NT2/D1 (cell line): Measurements from ENCODE around the gene ASCC2.

Source experiments
- DNase-seq: peaks from one replicate; pipeline ENCODE4 v3.0.0-alpha.2; 2011; ENCODE audit warnings: low read depth, low spot score
- H3K27me3 ChIP-seq: 2 replicates; pipeline ENCODE4 v1.6.0; 2011; ENCODE audit warnings: mild to moderate bottlenecking; ENCODE audit not compliant: insufficient read length, insufficient read depth
- H3K36me3 ChIP-seq: 2 replicates; pipeline ENCODE4 v1.6.1; 2011; ENCODE audit warnings: mild to moderate bottlenecking, low read length, mixed read lengths; ENCODE audit not compliant: insufficient read depth, insufficient read length
- H3K4me1 ChIP-seq: 2 replicates; pipeline ENCODE4 v1.5.1; 2011; ENCODE audit not compliant: insufficient read depth, insufficient read length
- H3K4me3 ChIP-seq: 2 replicates; pipeline ENCODE4 v1.5.1; 2011; ENCODE audit warnings: low read depth; ENCODE audit not compliant: insufficient read length
- H3K9ac ChIP-seq: 2 replicates; pipeline ENCODE4 v1.6.0; 2011; ENCODE audit warnings: low read depth; ENCODE audit not compliant: insufficient read length
- H3K9me3 ChIP-seq: 2 replicates; pipeline ENCODE4 v1.5.1; 2011; ENCODE audit warnings: mild to moderate bottlenecking, low read length; ENCODE audit not compliant: insufficient read depth
- SUZ12 ChIP-seq: IDR thresholded peaks from 2 replicates; pipeline ENCODE4 v1.6.1; 2011; ENCODE audit not compliant: insufficient read length, insufficient read depth; ENCODE audit errors: extremely low read depth
- YY1 ChIP-seq: IDR thresholded peaks from 2 replicates; pipeline ENCODE4 v1.6.1; 2011; ENCODE audit not compliant: insufficient read length, insufficient read depth
- ZNF274 ChIP-seq: IDR thresholded peaks from 2 replicates; pipeline ENCODE4 v1.6.1; 2011; ENCODE audit warnings: mild to moderate bottlenecking, low read depth, low read length

ASCC2 gene

DNA sequence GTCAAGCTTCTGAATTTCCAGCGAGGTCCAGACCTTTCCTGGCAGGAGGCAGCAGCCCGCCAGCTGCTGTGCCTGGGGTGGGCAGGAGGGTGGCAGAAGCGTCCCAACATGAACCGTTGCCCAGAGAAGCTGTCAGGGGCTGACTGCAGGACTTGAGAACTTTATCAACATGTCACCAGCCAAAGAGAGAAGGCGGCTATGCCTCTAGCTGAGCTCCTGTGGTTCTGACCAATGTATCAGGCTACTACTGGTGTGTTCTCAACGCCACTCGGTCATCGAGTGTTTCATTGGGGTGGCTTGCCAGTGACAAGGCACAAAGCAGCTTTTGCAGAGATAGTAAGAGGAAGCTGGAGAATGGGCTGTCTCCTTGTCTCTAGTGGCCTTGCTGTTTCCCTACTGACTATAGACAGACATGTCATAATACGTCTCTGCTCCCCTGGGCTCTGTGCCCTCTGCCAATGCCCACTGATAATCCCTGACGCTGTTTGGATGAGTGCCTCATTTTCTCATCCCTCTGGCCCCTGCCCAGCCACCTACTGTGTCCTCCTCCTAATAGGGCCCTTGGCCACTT lies 17.6 kb upstream of the ASCC2 start:
- H3K9ac ChIP-seq, result no peak overlapping the region
- H3K27me3 ChIP-seq, result no peaks in the 10 kb centered on the region
- no peaks in the 10 kb centered on the region for H3K36me3 ChIP-seq
- H3K9me3 ChIP-seq, result no peaks in the 10 kb centered on the region
- H3K4me1 ChIP-seq, result no peaks in the 10 kb centered on the region
- TF ChIP-seq YY1, result no peak
- no peak for TF ChIP-seq SUZ12
- no peak for TF ChIP-seq ZNF274
- DNase-seq, result no peak
- H3K4me3 ChIP-seq, result no peak overlapping the region

- H3K9ac ChIP-seq, result no peak overlapping the region
- no peak overlapping the region for H3K4me3 ChIP-seq
- H3K36me3 ChIP-seq, result no peaks in the 10 kb centered on the region
- H3K27me3 ChIP-seq, result no peaks in the 10 kb centered on the region
- H3K4me1 ChIP-seq, result no peaks in the 10 kb centered on the region
- DNase-seq, result no peak
- no peak for TF ChIP-seq SUZ12
- TF ChIP-seq ZNF274, result no peak
- no peak for TF ChIP-seq YY1
- H3K9me3 ChIP-seq, result no peaks in the 10 kb centered on the region
These were observed 16.4 kb upstream of the ASCC2 start for GRCh38 chr22:29854432-29854831.

DNA sequence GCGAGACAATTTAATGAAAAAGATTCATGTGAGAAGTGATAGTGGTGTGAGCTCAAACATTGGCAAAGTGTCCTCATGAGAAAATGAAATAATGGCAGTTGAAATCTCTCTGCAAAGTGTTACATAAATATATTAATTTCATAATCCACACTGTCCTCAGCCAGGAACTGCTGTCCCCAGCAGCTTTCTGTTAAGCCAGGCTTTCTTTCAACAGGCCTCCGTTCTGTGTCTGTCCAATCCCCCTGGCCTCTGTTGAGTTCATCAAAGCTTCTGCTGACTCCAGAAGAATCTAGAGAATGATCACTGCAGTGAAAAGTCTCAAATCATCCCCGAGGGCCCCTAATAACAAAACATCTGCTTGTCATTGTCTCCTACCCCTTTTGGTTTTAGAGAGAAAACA lies 10.0 kb upstream of the ASCC2 start:
- Histone ChIP-seq H3K9ac (no peak overlapping the region), H3K27me3 (no peaks in the 10 kb centered on the region), H3K36me3 (no peaks in the 10 kb centered on the region), H3K9me3 (peaks cover 13% of the 10 kb centered on the region), H3K4me3 (no peak overlapping the region), H3K4me1 (no peaks in the 10 kb centered on the region)
- no peak for DNase-seq
- TF ChIP-seq SUZ12, result no peak
- no peak for TF ChIP-seq YY1
- TF ChIP-seq ZNF274, result no peak

- no peak for TF ChIP-seq ZNF274
- no peak for TF ChIP-seq SUZ12
- TF ChIP-seq YY1, result no peak
- DNase-seq, result no peak
- Histone ChIP-seq H3K4me1 (no peaks in the 10 kb centered on the region), H3K4me3 (no peak overlapping the region), H3K9me3 (peaks cover 13% of the 10 kb centered on the region), H3K9ac (no peak overlapping the region), H3K36me3 (no peaks in the 10 kb centered on the region), H3K27me3 (no peaks in the 10 kb centered on the region)
These were observed 8.2 kb upstream of the ASCC2 start for GRCh38 chr22:29846290-29846689.

GRCh38 chr22:29842740-29843139 lies 4.7 kb upstream of the ASCC2 start:
- no peaks in the 10 kb centered on the region for H3K27me3 ChIP-seq
- no peaks in the 10 kb centered on the region for H3K36me3 ChIP-seq
- TF ChIP-seq ZNF274 (no peak), YY1 (no peak), SUZ12 (no peak)
- DNase-seq, result no peak
- peaks cover 13% of the 10 kb centered on the region for H3K9me3 ChIP-seq
- H3K4me3 ChIP-seq, result no peak overlapping the region
- H3K9ac ChIP-seq, result no peak overlapping the region
- no peaks in the 10 kb centered on the region for H3K4me1 ChIP-seq

- Histone ChIP-seq H3K4me3 (no peak overlapping the region), H3K9me3 (peaks cover 13% of the 10 kb centered on the region), H3K27me3 (no peaks in the 10 kb centered on the region), H3K4me1 (no peaks in the 10 kb centered on the region), H3K36me3 (no peaks in the 10 kb centered on the region), H3K9ac (no peak overlapping the region)
- no peak for DNase-seq
- TF ChIP-seq SUZ12 (no peak), YY1 (no peak), ZNF274 (no peak)
These were observed 4.1 kb upstream of the ASCC2 start for GRCh38 chr22:29842172-29842571.

- H3K4me1 ChIP-seq, result no peaks in the 10 kb centered on the region
- no peak overlapping the region for H3K9ac ChIP-seq
- H3K4me3 ChIP-seq, result no peak overlapping the region
- no peaks in the 10 kb centered on the region for H3K27me3 ChIP-seq
- DNase-seq, result no peak
- H3K9me3 ChIP-seq, result peaks cover under 1% of the 10 kb centered on the region
- peaks cover 4% of the 10 kb centered on the region for H3K36me3 ChIP-seq
- TF ChIP-seq YY1, result no peak
- TF ChIP-seq ZNF274, result no peak
- no peak for TF ChIP-seq SUZ12
These were observed 2.4 kb upstream of the ASCC2 start for GRCh38 chr22:29840498-29840897.

DNA sequence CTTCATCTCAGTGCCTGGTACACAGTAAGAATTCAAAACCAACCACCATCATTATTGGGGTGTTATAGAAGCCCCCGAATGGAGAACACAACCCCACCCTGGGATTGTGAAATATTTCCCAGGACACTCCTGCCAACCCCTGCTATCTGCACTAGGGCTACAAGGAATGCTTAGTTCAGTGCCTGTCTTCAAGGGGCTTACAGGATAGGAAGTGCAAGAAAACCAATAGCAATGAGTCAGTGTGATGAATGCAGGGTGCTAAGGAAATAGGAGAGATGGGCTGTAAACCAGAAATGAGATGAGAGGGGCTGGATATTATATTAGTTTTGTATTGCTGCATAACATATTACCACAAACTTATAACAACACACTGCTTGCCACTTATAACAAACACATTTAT lies 965 bp upstream of the ASCC2 start:
- no peaks in the 10 kb centered on the region for H3K9me3 ChIP-seq
- no peak overlapping the region for H3K9ac ChIP-seq
- no peak for TF ChIP-seq YY1
- no peak for TF ChIP-seq SUZ12
- no peak for TF ChIP-seq ZNF274
- no peak for DNase-seq
- H3K4me3 ChIP-seq, result no peak overlapping the region
- H3K27me3 ChIP-seq, result no peaks in the 10 kb centered on the region
- peaks cover 12% of the 10 kb centered on the region for H3K36me3 ChIP-seq
- H3K4me1 ChIP-seq, result no peaks in the 10 kb centered on the region
